Measurements from ENCODE around the gene BOLA3. TPM values are rescaled to one million over a fixed set of nuclear protein-coding genes. Genes with fewer than 3 reads are reported as not detected.

The BOLA3 gene
- total and polyA plus RNA-seq, 4 donors = 9.5 to 35.2 (median 27.1) TPM

GRCh38 chr2:74137651-74138599, 9.8 kb downstream of the BOLA3 start:
- H3K9me3 ChIP-seq (ENCODE audit: control insufficient read depth in 4 of 4, low read length in 3 of 4) = peaks cover 0 to 4% (median 2%) of the 10 kb centered on the region in 4 donors
- no peaks in the 10 kb centered on the region for H3K27me3 ChIP-seq (ENCODE audit: control insufficient read depth in 4 of 4, insufficient read depth in 4 of 4, low read length in 3 of 4)
- peaks cover 2 to 12% (median 6%) of the 10 kb centered on the region in 4 donors for H3K36me3 ChIP-seq (ENCODE audit: control insufficient read depth in 4 of 4, insufficient read depth in 3 of 4, low read depth in 1 of 4, low read length in 3 of 4)
- no peaks in the 10 kb centered on the region for H3K4me1 ChIP-seq (ENCODE audit: control insufficient read depth in 4 of 4, insufficient read depth in 4 of 4, low read length in 3 of 4)
- TF ChIP-seq NR2F2 (IDR thresholded peaks at IDR 0.05) (no peak), CTCF (IDR thresholded peaks at IDR 0.05; ENCODE audit: low read depth, low read length, missing input control) (no peak), RXRA (IDR thresholded peaks at IDR 0.05) (no peak), REST (IDR thresholded peaks at IDR 0.05) (no peak), HNF4G (IDR thresholded peaks at IDR 0.05) (no peak), FOXA2 (IDR thresholded peaks at IDR 0.05) (no peak), TAF1 (conservative IDR thresholded peaks at IDR 0.05) (no peak), ZBTB33 (IDR thresholded peaks at IDR 0.05) (no peak), EGR1 (IDR thresholded peaks at IDR 0.05; ENCODE audit: low read depth in 2 of 2) (no peak)
- no peak overlapping the region for H3K4me3 ChIP-seq (ENCODE audit: low read depth in 1 of 3, low read length in 3 of 3)
- H3K27ac ChIP-seq (ENCODE audit: low read depth in 1 of 2, low read length in 2 of 2) = no peak overlapping the region
- no peak for DNase-seq (ENCODE audit: low spot score)
- WGBS = 94% methylated on average over 11 of the region's 11 CpGs
- no peak overlapping the region for H3K9ac ChIP-seq (ENCODE audit: low read depth in 1 of 2, low read length in 2 of 2)

GRCh38 chr2:74131901-74132300, 15.8 kb downstream of the BOLA3 start:
- no peaks in the 10 kb centered on the region for H3K4me1 ChIP-seq (ENCODE audit: control insufficient read depth in 4 of 4, insufficient read depth in 4 of 4, low read length in 3 of 4)
- H3K27me3 ChIP-seq (ENCODE audit: control insufficient read depth in 4 of 4, insufficient read depth in 4 of 4, low read length in 3 of 4) = peaks cover 0 to 2% (median 0%) of the 10 kb centered on the region in 4 donors
- peaks cover 0 to 4% (median 2%) of the 10 kb centered on the region in 4 donors for H3K9me3 ChIP-seq (ENCODE audit: control insufficient read depth in 4 of 4, low read length in 3 of 4)
- no peak for TF ChIP-seq ZBTB33 (IDR thresholded peaks at IDR 0.05)
- no peak overlapping the region for H3K9ac ChIP-seq (ENCODE audit: low read depth in 1 of 2, low read length in 2 of 2)
- no peak overlapping the region for H3K4me3 ChIP-seq (ENCODE audit: low read depth in 1 of 3, low read length in 3 of 3)
- no peak overlapping the region for H3K27ac ChIP-seq (ENCODE audit: low read depth in 1 of 2, low read length in 2 of 2)
- peaks cover 0 to 12% (median 6%) of the 10 kb centered on the region in 4 donors for H3K36me3 ChIP-seq (ENCODE audit: control insufficient read depth in 4 of 4, insufficient read depth in 3 of 4, low read depth in 1 of 4, low read length in 3 of 4)
- WGBS = 97% methylated on average over 5 of the region's 5 CpGs
- no peak for DNase-seq (ENCODE audit: low spot score)

Measured in liver (tissue), 9 donors.